GM23338 (cell line): ENCODE data around the gene CRYGD. TPM values are rescaled to one million over a fixed set of nuclear protein-coding genes. Genes with fewer than 3 reads are reported as not detected.

Source experiments
- ATAC-seq: fragments of 200-7000 bp; cut with Tn5 transposase; 3 replicates; pipeline ENCODE4 v1.9.1; 2020
- DNase-seq: peaks from one replicate; pipeline ENCODE4 v3.0.0-alpha.2; 2015; ENCODE audit warnings: low spot score
- H2AFZ ChIP-seq: fragments of 200-600 bp; sonication (generic); 2 replicates; pipeline ENCODE4 v1.8.0; 2016; ENCODE audit warnings: antibody characterized with exemption, mild to moderate bottlenecking, moderate library complexity
- H3F3A ChIP-seq: fragments of 200-600 bp; sonication (generic); replicated peaks from 2 replicates; pipeline ENCODE4 v1.8.0; 2017; ENCODE audit warnings: antibody characterized with exemption, mixed run types, low read depth
- H3K27ac ChIP-seq: fragments of 200-600 bp; sonication (generic); 2 replicates; pipeline ENCODE4 v1.6.1; 2016; ENCODE audit warnings: low read depth
- H3K27me3 ChIP-seq: fragments of 200-600 bp; sonication (generic); 2 replicates; pipeline ENCODE4 v1.8.0; 2016; ENCODE audit warnings: mild to moderate bottlenecking, mixed run types, moderate library complexity; ENCODE audit not compliant: insufficient read depth
- H3K36me3 ChIP-seq: fragments of 200-600 bp; sonication (generic); 2 replicates; pipeline ENCODE4 v1.8.0; 2016; ENCODE audit warnings: mild to moderate bottlenecking; ENCODE audit not compliant: insufficient read depth
- H3K4me1 ChIP-seq: fragments of 200-600 bp; sonication (generic); 2 replicates; pipeline ENCODE4 v1.8.0; 2016; ENCODE audit warnings: mild to moderate bottlenecking, moderate library complexity; ENCODE audit not compliant: insufficient read depth
- H3K4me2 ChIP-seq: fragments of 200-600 bp; sonication (generic); 2 replicates; pipeline ENCODE4 v1.7.1; 2017; ENCODE audit warnings: mixed run types
- H3K4me3 ChIP-seq: fragments of 200-600 bp; sonication (generic); 2 replicates; pipeline ENCODE4 v1.6.1; 2016; ENCODE audit warnings: mixed run types
- H3K79me2 ChIP-seq: fragments of 200-600 bp; sonication (generic); replicated peaks from 2 replicates; pipeline ENCODE4 v1.8.0; 2017; ENCODE audit warnings: mild to moderate bottlenecking; ENCODE audit not compliant: insufficient read depth
- H3K9me2 ChIP-seq: fragments of 200-600 bp; sonication (generic); 2 replicates; pipeline ENCODE4 v1.8.0; 2017; ENCODE audit not compliant: insufficient read depth
- H4K20me1 ChIP-seq: fragments of 200-600 bp; sonication (generic); replicated peaks from 2 replicates; pipeline ENCODE4 v1.8.0; 2017; ENCODE audit warnings: mild to moderate bottlenecking; ENCODE audit not compliant: insufficient read depth
- H3K27ac Mint-ChIP-seq: 2 replicates; pipeline ENCODE4 v1.8.0; 2020; ENCODE audit warnings: inconsistent platforms, mild to moderate bottlenecking, moderate library complexity, mixed read lengths
- H3K27me3 Mint-ChIP-seq: 3 replicates; pipeline ENCODE4 v1.8.0; 2022; ENCODE audit warnings: low read depth, mild to moderate bottlenecking, moderate library complexity, mixed read lengths, inconsistent platforms; ENCODE audit not compliant: insufficient read depth, poor library complexity
- H3K36me3 Mint-ChIP-seq: 3 replicates; pipeline ENCODE4 v1.8.0; 2021; ENCODE audit warnings: low read depth, mild to moderate bottlenecking, inconsistent platforms, moderate library complexity, mixed read lengths
- H3K4me1 Mint-ChIP-seq: 3 replicates; pipeline ENCODE4 v1.8.0; 2020; ENCODE audit warnings: mild to moderate bottlenecking, inconsistent platforms, mixed read lengths
- H3K4me3 Mint-ChIP-seq: 3 replicates; pipeline ENCODE4 v1.8.0; 2021; ENCODE audit warnings: moderate library complexity, mild to moderate bottlenecking, inconsistent platforms, mixed read lengths
- H3K9me3 Mint-ChIP-seq: 3 replicates; pipeline ENCODE4 v1.8.0; 2020; ENCODE audit warnings: moderate library complexity, mild to moderate bottlenecking, inconsistent platforms, mixed read lengths
- CREB1 ChIP-seq: fragments of 250-450 bp; sonication (Bioruptor Pico); IDR thresholded peaks from 2 replicates; pipeline ENCODE4 v1.5.0; 2020; ENCODE audit warnings: low read depth, mild to moderate bottlenecking, moderate library complexity
- CTCF ChIP-seq, 2 experiments: fragments of 200-600 bp in 1 of 2; sonication (generic) in 1 of 2; conservative IDR thresholded peaks; 2 replicates each; pipeline versions ENCODE4 v1.5.1 to v1.6.1; 2016 to 2017; ENCODE audit warnings: antibody characterized with exemption in 2 of 2, low read depth in 2 of 2, mild to moderate bottlenecking in 2 of 2, moderate library complexity in 1 of 2
- ETS1 ChIP-seq: IDR thresholded peaks from 2 replicates; pipeline ENCODE4 v1.6.1; 2016; ENCODE audit warnings: antibody characterized with exemption
- EZH2 ChIP-seq: fragments of 200-600 bp; sonication (generic); IDR thresholded peaks from one replicate; pipeline ENCODE4 v1.8.0; 2017; ENCODE audit warnings: antibody characterized with exemption, mild to moderate bottlenecking, low read depth; ENCODE audit not compliant: unreplicated experiment
- EZH2phosphoT487 ChIP-seq: fragments of 200-600 bp; sonication (generic); IDR thresholded peaks from one replicate; pipeline ENCODE4 v1.8.1; 2018; ENCODE audit warnings: antibody characterized with exemption; ENCODE audit not compliant: unreplicated experiment
- JUNB ChIP-seq: IDR thresholded peaks from one replicate; pipeline ENCODE4 v1.6.1; 2016; ENCODE audit warnings: antibody characterized with exemption; ENCODE audit not compliant: unreplicated experiment
- NANOG ChIP-seq: IDR thresholded peaks from 2 replicates; pipeline ENCODE4 v1.6.1; 2016; ENCODE audit warnings: antibody characterized with exemption, borderline replicate concordance
- POLR2AphosphoS5 ChIP-seq: IDR thresholded peaks from 2 replicates; pipeline ENCODE4 v1.6.1; 2016; ENCODE audit warnings: antibody characterized with exemption, low read depth
- REST ChIP-seq: IDR thresholded peaks from one replicate; pipeline ENCODE4 v1.6.1; 2018; ENCODE audit warnings: antibody characterized with exemption; ENCODE audit not compliant: unreplicated experiment
- STAT1 ChIP-seq: IDR thresholded peaks from one replicate; pipeline ENCODE4 v1.6.1; 2016; ENCODE audit warnings: antibody characterized with exemption; ENCODE audit not compliant: unreplicated experiment
- ZNF114 ChIP-seq: fragments of 250-450 bp; sonication (Bioruptor Pico); IDR thresholded peaks from 2 replicates; pipeline ENCODE4 v1.5.0; 2020; ENCODE audit warnings: mild to moderate bottlenecking, moderate library complexity
- ZNF331 ChIP-seq: fragments of 250-450 bp; sonication (Bioruptor Pico); IDR thresholded peaks from 2 replicates; pipeline ENCODE4 v1.5.0; 2020; ENCODE audit warnings: low read depth, mild to moderate bottlenecking, moderate library complexity
- ZNF462 ChIP-seq: fragments of 250-450 bp; sonication (Bioruptor Pico); IDR thresholded peaks from 2 replicates; pipeline ENCODE4 v1.5.0; 2020; ENCODE audit warnings: mild to moderate bottlenecking, moderate library complexity
- polyA plus RNA-seq: library from polyadenylated mRNA; unstranded; fragments of >200 nt; fragmentation: Nextera tagmentation; extraction: Ambion mirVana; gene quantifications from 2 replicates; pipeline ENCODE4 v1.2.1, GENCODE V29; 2016
- total RNA-seq: library from RNA; depleted of rRNA; stranded (reverse); fragments of >200 nt; shearing (Covaris generic); gene quantifications from 2 replicates; pipeline ENCODE4 v1.2.3, GENCODE V29; 2014

CRYGD gene
- total and polyA plus RNA-seq, 2 experiments from 2014 or later, result 3.4 to 23.9 TPM

- no peaks in the 10 kb centered on the region for H3K4me1 Mint-ChIP-seq
These were observed 31.2 kb downstream of the CRYGD start for GRCh38 chr2:208093128-208093527.

More at GRCh38 chr2:208093128-208093527, 31.2 kb downstream of the CRYGD start:
- Mint-ChIP-seq H3K27ac (no peak overlapping the region), H3K27me3 (peaks cover 2% of the 10 kb centered on the region), H3K36me3 (no peaks in the 10 kb centered on the region; the same call in 2 of the 3 replicates), H3K9me3 (no peaks in the 10 kb centered on the region), H3K4me3 (no peak overlapping the region)
- Histone ChIP-seq H3K27me3 (no peaks in the 10 kb centered on the region), H3K4me2 (no peak overlapping the region), H3F3A (no peaks in the 10 kb centered on the region), H3K4me3 (no peak overlapping the region), H3K79me2 (no peaks in the 10 kb centered on the region), H4K20me1 (no peaks in the 10 kb centered on the region), H3K27ac (no peak overlapping the region), H2AFZ (no peak overlapping the region), H3K9me2 (no peaks in the 10 kb centered on the region), H3K36me3 (no peaks in the 10 kb centered on the region), H3K4me1 (no peaks in the 10 kb centered on the region)
- DNase-seq (no peak), ATAC-seq (no peak)
- TF ChIP-seq ZNF331 (CRISPR knock-in tag) (no peak), ZNF114 (CRISPR knock-in tag) (no peak), STAT1 (no peak), JUNB (no peak), NANOG (no peak), ETS1 (no peak), EZH2 (no peak), REST (no peak), CREB1 (CRISPR knock-in tag) (no peak), ZNF462 (CRISPR knock-in tag) (no peak), CTCF (conservative IDR thresholded peaks at IDR 0.05; ENCODE audit: low read depth in 2 of 2) (no peak), EZH2phosphoT487 (no peak), POLR2AphosphoS5 (no peak)
